Activated naive CD4-positive, alpha-beta T cell treated with anti-CD3 and anti-CD28 coated beads, Interleukin-2, amount 50 U/mL, for 24 hours (primary cell): ENCODE data around the gene GK2.

Source experiments
- H3K27ac Mint-ChIP-seq: one replicate; pipeline ENCODE4 v1.8.0; 2021; ENCODE audit warnings: mild to moderate bottlenecking, mixed read lengths
- H3K27me3 Mint-ChIP-seq: one replicate; pipeline ENCODE4 v1.8.0; 2021; ENCODE audit warnings: mixed read lengths
- H3K36me3 Mint-ChIP-seq: one replicate; pipeline ENCODE4 v1.8.0; 2021; ENCODE audit warnings: mixed read lengths
- H3K4me1 Mint-ChIP-seq: one replicate; pipeline ENCODE4 v1.8.0; 2021; ENCODE audit warnings: mixed read lengths
- H3K4me3 Mint-ChIP-seq: one replicate; pipeline ENCODE4 v1.8.0; 2021; ENCODE audit warnings: mild to moderate bottlenecking, mixed read lengths
- H3K9me3 Mint-ChIP-seq: one replicate; pipeline ENCODE4 v1.8.0; 2021; ENCODE audit warnings: mixed read lengths

The GK2 gene

GRCh38 chr4:79408063-79408462 lies at the start of gene GK2:
GK2 (minus strand) TSS chr4:79408228; CDS start chr4:79408200, 28 bp downstream.
- peaks cover 6% of the 10 kb centered on the region for H3K9me3 Mint-ChIP-seq
- H3K27ac Mint-ChIP-seq, result no peak within 1 kb of the TSS
- no peaks in the 10 kb centered on the region for H3K27me3 Mint-ChIP-seq
- no peaks in the 10 kb centered on the region for H3K36me3 Mint-ChIP-seq
- no peak within 1 kb of the TSS for H3K4me3 Mint-ChIP-seq
- no peaks in the 10 kb centered on the region for H3K4me1 Mint-ChIP-seq

GRCh38 chr4:79455216-79455615 lies 47.2 kb upstream of the GK2 start:
- Mint-ChIP-seq H3K4me1 (no peaks in the 10 kb centered on the region), H3K27me3 (peaks cover 3% of the 10 kb centered on the region), H3K9me3 (no peaks in the 10 kb centered on the region), H3K36me3 (no peaks in the 10 kb centered on the region), H3K27ac (no peak overlapping the region), H3K4me3 (no peak overlapping the region)

- H3K9me3 Mint-ChIP-seq, result no peaks in the 10 kb centered on the region
Measured at GRCh38 chr4:79454656-79455055, 46.6 kb upstream of the GK2 start.

GRCh38 chr4:79450053-79450452 lies 42.0 kb upstream of the GK2 start:
- H3K4me3 Mint-ChIP-seq, result no peak overlapping the region

More at GRCh38 chr4:79454656-79455055, 46.6 kb upstream of the GK2 start:
- Mint-ChIP-seq H3K4me1 (no peaks in the 10 kb centered on the region), H3K27ac (no peak overlapping the region), H3K27me3 (peaks cover 3% of the 10 kb centered on the region), H3K36me3 (no peaks in the 10 kb centered on the region), H3K4me3 (no peak overlapping the region)

DNA sequence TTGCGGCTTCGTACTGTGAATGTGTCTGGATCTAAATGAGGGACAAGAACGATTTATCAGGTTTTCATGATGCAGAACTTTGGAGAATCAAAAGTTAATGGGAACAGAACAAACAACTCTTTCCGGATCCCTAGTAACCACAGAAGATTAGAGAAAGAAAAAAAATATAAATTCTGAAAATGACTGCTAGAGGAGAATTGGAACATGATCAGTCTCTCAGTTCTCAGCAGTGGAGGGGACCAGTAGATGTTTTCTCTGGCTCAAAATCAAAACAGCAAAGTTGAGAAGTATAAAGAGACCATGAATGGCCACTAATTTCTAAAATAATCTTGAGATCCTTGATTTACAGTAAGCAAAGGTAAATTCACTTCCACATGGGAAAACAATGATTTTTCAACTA lies 38.1 kb upstream of the GK2 start:
- Mint-ChIP-seq H3K4me1 (no peaks in the 10 kb centered on the region), H3K9me3 (no peaks in the 10 kb centered on the region), H3K27ac (no peak overlapping the region), H3K36me3 (no peaks in the 10 kb centered on the region), H3K27me3 (no peaks in the 10 kb centered on the region), H3K4me3 (no peak overlapping the region)

More at GRCh38 chr4:79450053-79450452, 42.0 kb upstream of the GK2 start:
- no peaks in the 10 kb centered on the region for H3K4me1 Mint-ChIP-seq
- no peaks in the 10 kb centered on the region for H3K27me3 Mint-ChIP-seq
- H3K27ac Mint-ChIP-seq, result no peak overlapping the region
- H3K36me3 Mint-ChIP-seq, result no peaks in the 10 kb centered on the region
- H3K9me3 Mint-ChIP-seq, result no peaks in the 10 kb centered on the region

DNA sequence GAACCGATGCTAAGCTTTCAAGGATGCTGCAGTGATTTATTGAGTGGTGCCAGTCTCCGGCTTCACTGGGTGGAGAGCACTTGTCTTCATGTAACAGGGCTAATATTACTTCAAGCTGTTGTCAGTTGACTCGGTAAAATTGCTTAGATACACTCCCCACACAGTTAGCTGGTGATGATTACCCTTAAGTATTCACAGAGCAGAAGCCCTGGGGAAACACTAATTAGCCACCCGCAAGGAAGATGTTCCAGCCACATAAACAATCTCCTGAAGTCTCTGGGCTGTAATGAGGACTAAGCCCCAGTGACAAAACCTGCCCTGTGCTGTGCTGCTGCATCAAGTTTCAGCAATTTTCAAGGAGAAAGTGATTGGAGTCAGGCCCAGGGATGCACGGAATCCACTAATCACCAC lies 37.3 kb upstream of the GK2 start:
- Mint-ChIP-seq H3K4me1 (no peaks in the 10 kb centered on the region), H3K9me3 (peaks cover under 1% of the 10 kb centered on the region), H3K27me3 (no peaks in the 10 kb centered on the region), H3K27ac (no peak overlapping the region), H3K36me3 (no peaks in the 10 kb centered on the region), H3K4me3 (no peak overlapping the region)

DNA sequence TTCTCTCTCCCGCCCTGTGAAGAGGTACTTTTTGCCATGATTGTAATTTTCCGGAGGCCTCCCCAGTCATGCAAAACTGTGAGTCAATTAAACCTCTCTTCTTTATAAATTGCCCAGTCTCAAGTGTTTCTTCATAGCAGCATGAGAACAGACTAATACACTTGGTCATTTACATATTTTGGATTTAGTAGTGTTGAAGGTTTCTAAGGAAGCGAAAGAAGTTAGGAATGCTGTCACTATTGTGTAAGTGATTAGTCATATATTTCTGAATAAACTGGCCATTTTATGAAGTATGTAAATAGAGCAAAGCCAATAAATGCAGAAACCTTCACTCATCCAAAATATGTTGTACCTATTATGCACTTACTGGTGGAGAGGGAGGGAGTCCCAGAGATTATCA lies 34.4 kb upstream of the GK2 start:
- no peaks in the 10 kb centered on the region for H3K4me1 Mint-ChIP-seq
- no peaks in the 10 kb centered on the region for H3K27me3 Mint-ChIP-seq
- H3K9me3 Mint-ChIP-seq, result peaks cover 10% of the 10 kb centered on the region
- no peaks in the 10 kb centered on the region for H3K36me3 Mint-ChIP-seq
- H3K4me3 Mint-ChIP-seq, result no peak overlapping the region
- no peak overlapping the region for H3K27ac Mint-ChIP-seq

- H3K36me3 Mint-ChIP-seq, result no peaks in the 10 kb centered on the region
- H3K4me1 Mint-ChIP-seq, result no peaks in the 10 kb centered on the region
- H3K4me3 Mint-ChIP-seq, result no peak overlapping the region
- no peak overlapping the region for H3K27ac Mint-ChIP-seq
- H3K9me3 Mint-ChIP-seq, result peaks cover 10% of the 10 kb centered on the region
- no peaks in the 10 kb centered on the region for H3K27me3 Mint-ChIP-seq
Measured at GRCh38 chr4:79439489-79439888, 31.5 kb upstream of the GK2 start.

DNA sequence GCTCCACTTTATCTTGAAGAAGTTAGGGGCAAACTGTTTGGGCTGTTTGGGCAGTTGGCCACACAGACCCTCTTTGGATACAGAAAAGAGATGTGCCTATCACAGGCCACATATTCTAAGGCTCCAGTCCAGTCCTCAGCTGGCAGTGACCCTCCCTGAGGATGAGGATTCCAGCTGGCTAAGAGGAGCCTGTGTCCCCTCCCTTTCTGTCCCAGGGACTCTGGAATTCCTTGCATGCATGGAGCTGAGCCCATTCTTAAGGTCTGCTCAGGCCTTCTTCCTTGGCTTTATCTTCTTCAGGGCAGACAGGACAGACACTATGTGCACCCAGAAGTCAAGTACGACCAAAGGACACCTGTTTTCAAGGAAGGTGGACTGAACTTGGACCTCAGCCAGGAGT lies 23.8 kb upstream of the GK2 start:
- no peaks in the 10 kb centered on the region for H3K27me3 Mint-ChIP-seq
- H3K4me3 Mint-ChIP-seq, result no peak overlapping the region
- H3K27ac Mint-ChIP-seq, result no peak overlapping the region
- no peaks in the 10 kb centered on the region for H3K36me3 Mint-ChIP-seq
- H3K4me1 Mint-ChIP-seq, result no peaks in the 10 kb centered on the region
- H3K9me3 Mint-ChIP-seq, result no peaks in the 10 kb centered on the region

GRCh38 chr4:79429113-79429903 lies 21.3 kb upstream of the GK2 start:
- no peaks in the 10 kb centered on the region for H3K27me3 Mint-ChIP-seq
- no peak overlapping the region for H3K27ac Mint-ChIP-seq
- no peak overlapping the region for H3K4me3 Mint-ChIP-seq
- no peaks in the 10 kb centered on the region for H3K36me3 Mint-ChIP-seq
- no peaks in the 10 kb centered on the region for H3K9me3 Mint-ChIP-seq
- no peaks in the 10 kb centered on the region for H3K4me1 Mint-ChIP-seq

- Mint-ChIP-seq H3K9me3 (no peaks in the 10 kb centered on the region), H3K4me1 (no peaks in the 10 kb centered on the region), H3K27me3 (no peaks in the 10 kb centered on the region), H3K4me3 (no peak overlapping the region), H3K36me3 (no peaks in the 10 kb centered on the region), H3K27ac (no peak overlapping the region)
Measured at GRCh38 chr4:79426989-79427388, 19.0 kb upstream of the GK2 start.

DNA sequence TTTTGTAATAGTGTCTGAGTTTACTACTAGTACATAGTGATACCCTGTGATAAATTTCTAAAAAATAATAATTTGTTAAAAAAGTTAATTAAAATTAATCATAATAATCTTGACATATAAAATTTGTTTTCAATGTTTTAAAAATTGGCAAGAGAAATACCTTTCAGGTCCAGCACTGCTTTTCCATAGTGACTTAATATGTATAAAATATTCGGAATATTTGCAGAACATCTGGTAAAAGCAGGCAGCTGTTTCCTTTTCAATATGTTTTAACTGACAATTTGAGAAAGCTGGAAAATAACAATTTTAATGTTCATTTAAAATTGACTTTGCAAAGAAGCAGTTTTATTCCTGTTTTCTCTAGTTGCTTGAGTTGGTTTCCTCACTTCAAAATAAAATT lies 17.6 kb upstream of the GK2 start:
- Mint-ChIP-seq H3K27ac (no peak overlapping the region), H3K27me3 (peaks cover under 1% of the 10 kb centered on the region), H3K9me3 (peaks cover 4% of the 10 kb centered on the region), H3K4me1 (no peaks in the 10 kb centered on the region), H3K4me3 (no peak overlapping the region), H3K36me3 (no peaks in the 10 kb centered on the region)

DNA sequence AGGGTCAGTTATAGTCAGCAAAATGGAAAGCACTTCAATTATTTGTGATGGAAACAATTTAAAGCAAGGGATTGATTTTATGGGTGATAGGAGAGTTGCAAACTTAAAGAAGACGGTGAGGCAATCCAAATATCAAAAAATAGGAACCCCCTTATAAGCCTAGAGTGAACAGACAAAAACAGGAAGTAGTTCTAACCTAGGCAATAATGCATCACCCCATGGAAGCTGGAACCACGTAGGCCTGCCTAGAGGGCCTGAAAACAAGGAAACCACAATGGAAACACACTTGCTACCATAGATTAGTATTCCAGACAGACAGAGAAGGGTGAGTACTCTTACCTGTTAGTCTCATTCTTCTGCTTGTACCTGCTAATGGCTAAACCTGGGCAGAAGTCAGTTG lies 13.5 kb upstream of the GK2 start:
- H3K27ac Mint-ChIP-seq, result no peak overlapping the region

GRCh38 chr4:79413886-79414285 lies 5.9 kb upstream of the GK2 start:
- no peaks in the 10 kb centered on the region for H3K36me3 Mint-ChIP-seq
- H3K27ac Mint-ChIP-seq, result no peak overlapping the region
- no peaks in the 10 kb centered on the region for H3K4me1 Mint-ChIP-seq
- H3K27me3 Mint-ChIP-seq, result no peaks in the 10 kb centered on the region
- no peaks in the 10 kb centered on the region for H3K9me3 Mint-ChIP-seq
- no peak overlapping the region for H3K4me3 Mint-ChIP-seq

More for the DNA sequence above, 13.5 kb upstream of the GK2 start:
- Mint-ChIP-seq H3K9me3 (peaks cover 4% of the 10 kb centered on the region), H3K36me3 (no peaks in the 10 kb centered on the region), H3K4me1 (no peaks in the 10 kb centered on the region), H3K27me3 (peaks cover 1% of the 10 kb centered on the region), H3K4me3 (no peak overlapping the region)

DNA sequence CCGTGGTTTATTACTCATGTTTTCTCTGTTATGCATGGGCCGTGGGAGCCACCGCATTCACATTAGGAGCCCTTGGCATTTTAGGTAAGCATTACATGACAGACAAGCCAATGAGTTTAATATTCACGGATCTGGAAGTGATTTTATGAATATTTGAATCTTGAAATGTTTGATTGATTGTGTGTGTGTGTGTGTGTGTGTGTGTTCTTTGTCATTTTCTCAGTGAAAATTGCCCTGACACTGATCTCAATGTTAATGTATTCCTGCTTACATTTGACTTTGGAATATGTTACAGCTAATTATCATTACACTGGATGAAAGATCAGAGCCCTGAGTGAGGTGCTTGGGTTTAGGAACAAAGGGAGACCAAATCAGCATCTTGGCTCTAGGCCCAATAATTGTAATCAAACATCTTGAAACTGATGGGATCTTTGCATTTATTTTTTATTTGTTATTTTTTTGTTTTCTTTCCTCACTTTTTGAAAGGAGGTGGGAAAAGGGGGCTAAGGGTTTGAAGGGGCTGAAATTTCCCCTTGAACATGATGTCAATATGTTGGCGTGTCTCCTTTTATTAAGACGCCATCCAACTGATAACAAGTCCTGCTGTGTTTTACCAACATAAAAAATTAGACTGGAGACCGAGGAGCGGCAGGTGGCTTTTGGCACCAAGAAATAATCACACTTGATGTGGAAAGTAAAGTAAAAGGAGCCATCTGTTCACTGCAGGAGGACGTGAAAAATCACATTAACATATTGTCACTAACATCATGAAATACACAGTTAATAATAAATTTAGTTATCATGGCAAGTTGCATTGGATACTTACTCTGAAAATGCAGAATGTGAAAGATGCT lies 5.2 kb upstream of the GK2 start:
- peaks cover 6% of the 10 kb centered on the region for H3K9me3 Mint-ChIP-seq
- no peaks in the 10 kb centered on the region for H3K4me1 Mint-ChIP-seq
- no peaks in the 10 kb centered on the region for H3K27me3 Mint-ChIP-seq
- no peak overlapping the region for H3K4me3 Mint-ChIP-seq
- H3K36me3 Mint-ChIP-seq, result no peaks in the 10 kb centered on the region
- H3K27ac Mint-ChIP-seq, result no peak overlapping the region

DNA sequence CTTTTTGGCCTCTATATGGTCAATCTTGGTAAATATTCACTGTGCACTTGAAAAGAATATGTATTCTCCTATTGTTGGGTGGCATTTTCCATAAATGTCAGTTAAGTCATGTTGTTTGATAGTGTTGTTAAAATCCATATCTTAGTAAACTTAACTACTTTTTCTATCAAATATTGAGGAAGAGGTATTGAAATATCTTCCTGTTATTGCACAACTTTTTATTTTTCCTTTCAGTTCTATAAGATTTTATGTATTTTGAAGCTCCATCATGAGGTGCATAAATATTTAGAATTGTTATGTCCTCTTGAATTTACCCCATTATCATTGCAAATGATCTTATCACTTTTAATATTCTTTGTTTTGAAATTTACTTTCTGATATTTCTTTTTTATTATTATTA lies 3.4 kb downstream of the GK2 start:
- H3K4me1 Mint-ChIP-seq, result no peaks in the 10 kb centered on the region
- H3K27me3 Mint-ChIP-seq, result no peaks in the 10 kb centered on the region
- H3K36me3 Mint-ChIP-seq, result no peaks in the 10 kb centered on the region
- no peak overlapping the region for H3K27ac Mint-ChIP-seq
- H3K4me3 Mint-ChIP-seq, result no peak overlapping the region
- peaks cover 10% of the 10 kb centered on the region for H3K9me3 Mint-ChIP-seq
